ENCODE data around the gene TMEM156.
"Not testable (repeated sequence)": the region's sequence is repeated elsewhere in the genome, so short reads cannot be mapped to it uniquely, and the experiment has no call there.

TMEM156 gene

DNA sequence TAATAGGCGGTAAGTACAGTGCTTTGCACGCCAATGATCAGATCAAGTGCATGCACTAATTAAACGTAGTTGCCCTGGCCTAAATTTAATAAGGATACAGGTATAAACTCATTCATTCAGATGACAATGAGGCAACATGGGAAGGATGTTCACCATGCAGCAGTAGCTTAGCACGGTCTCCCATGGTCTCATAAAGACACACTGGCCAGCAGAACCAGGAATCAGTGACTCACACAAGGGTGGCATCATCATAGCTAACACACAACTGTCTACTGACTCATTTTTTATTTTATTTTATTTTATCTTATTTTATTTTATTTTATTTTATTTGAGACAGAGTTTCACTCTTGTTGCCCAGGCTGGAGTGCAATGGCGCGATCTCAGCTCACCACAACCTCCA, 42.7 kb downstream of the TMEM156 start:
- H3K4me3 ChIP-seq (ENCODE audit: low read length), result no peak overlapping the region
- H3K4me2 ChIP-seq (ENCODE audit: low read length), result no peak overlapping the region
- no peaks in the 10 kb centered on the region for H3K27me3 ChIP-seq (ENCODE audit: control insufficient read depth, insufficient read depth, low read length)
- H3K4me1 ChIP-seq (ENCODE audit: control insufficient read depth, insufficient read depth, low read length), result peaks cover 22% of the 10 kb centered on the region
- H3K36me3 ChIP-seq (ENCODE audit: insufficient read depth, low read length), result no peaks in the 10 kb centered on the region
- no peak overlapping the region for H3K9ac ChIP-seq (ENCODE audit: low read depth, low read length)
- H3K9me3 ChIP-seq (replicated peaks; ENCODE audit: low read length), result no peaks in the 10 kb centered on the region

DNA sequence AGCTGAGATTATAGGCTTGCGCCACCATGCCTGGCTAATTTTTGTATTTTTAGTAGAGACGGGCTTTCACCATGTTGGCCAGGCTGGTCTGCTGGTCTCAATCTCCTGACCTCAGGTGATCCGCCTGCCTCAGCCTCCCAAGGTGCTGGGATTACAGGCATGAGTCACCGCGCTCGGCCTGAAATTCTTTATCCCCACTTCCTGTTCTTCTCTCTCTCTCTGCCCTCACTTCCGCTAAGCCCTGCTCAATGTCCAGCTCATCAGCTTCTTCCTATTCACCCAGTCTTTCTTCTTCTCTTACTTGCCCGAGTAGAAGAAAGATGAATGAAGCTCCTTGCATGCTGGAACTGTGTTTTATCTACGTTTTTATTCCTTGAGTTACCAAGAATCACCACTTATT, 43.9 kb downstream of the TMEM156 start:
- H3K4me3 ChIP-seq (ENCODE audit: low read length); H3K27me3 ChIP-seq (ENCODE audit: control insufficient read depth, insufficient read depth, low read length); H3K36me3 ChIP-seq (ENCODE audit: insufficient read depth, low read length); H3K4me2 ChIP-seq (ENCODE audit: low read length); H3K9me3 ChIP-seq (replicated peaks; ENCODE audit: low read length); H3K9ac ChIP-seq (ENCODE audit: low read depth, low read length): not testable (repeated sequence)
- H3K4me1 ChIP-seq (ENCODE audit: control insufficient read depth, insufficient read depth, low read length), result peaks cover 31% of the 10 kb centered on the region

DNA sequence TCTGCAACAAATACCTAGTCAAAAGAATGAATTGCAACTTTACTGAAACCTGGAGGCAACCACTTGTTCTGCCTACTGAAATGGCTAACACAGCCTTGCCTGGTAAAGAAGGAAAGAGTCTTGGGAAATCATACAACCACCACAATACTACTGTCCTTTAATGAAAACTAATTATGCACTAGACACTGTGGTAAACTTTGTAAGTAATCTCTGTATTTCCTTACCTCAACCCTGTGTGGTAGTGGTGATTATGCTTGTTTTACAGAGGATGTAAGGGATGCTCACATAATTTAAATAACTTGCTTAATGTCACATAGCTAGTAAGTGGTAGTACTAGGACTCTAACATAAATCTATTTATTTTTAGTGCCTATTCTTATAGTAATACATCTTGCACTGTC, 44.7 kb downstream of the TMEM156 start:
- Histone ChIP-seq H3K36me3 (ENCODE audit: insufficient read depth, low read length) (no peaks in the 10 kb centered on the region), H3K4me3 (ENCODE audit: low read length) (no peak overlapping the region), H3K4me2 (ENCODE audit: low read length) (no peak overlapping the region), H3K4me1 (ENCODE audit: control insufficient read depth, insufficient read depth, low read length) (peaks cover 40% of the 10 kb centered on the region), H3K9ac (ENCODE audit: low read depth, low read length) (no peak overlapping the region), H3K27me3 (ENCODE audit: control insufficient read depth, insufficient read depth, low read length) (no peaks in the 10 kb centered on the region), H3K9me3 (replicated peaks; ENCODE audit: low read length) (no peaks in the 10 kb centered on the region)

DNA sequence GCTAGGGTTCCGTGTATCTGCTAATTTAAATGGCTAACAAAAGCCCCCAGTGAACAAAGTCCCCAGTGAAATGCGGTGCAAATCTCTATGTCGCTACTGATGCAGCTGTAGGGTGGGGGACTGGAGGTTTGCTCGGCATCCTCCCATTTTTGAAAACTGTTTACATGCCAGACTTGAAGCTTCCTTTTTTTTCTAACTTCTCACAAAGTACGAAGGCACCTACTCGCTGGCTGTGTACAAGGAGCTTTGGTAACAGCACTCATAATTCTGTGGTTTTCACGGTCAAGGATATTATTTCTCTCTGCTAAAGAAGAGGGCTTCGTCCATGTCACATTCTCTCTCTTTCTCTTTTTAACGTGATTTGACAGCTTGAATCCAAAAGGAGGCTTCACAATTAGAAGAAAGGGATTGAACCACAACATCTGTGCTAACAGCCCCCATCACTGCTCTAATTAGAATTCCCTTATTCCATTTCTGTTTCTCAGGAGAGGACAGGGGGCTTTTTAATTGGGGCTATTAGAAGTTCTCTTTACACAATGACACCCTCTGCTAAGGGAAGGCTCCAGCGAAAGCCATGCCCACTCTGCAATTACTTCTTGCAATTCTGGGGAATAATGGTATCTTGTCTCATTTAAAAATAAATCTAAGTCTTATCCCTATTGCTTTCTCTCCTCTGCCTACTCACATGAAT, 46.7 kb downstream of the TMEM156 start:
- Histone ChIP-seq H3K4me2 (ENCODE audit: low read length) (peak overlapping the region; percentile 68), H3K9ac (ENCODE audit: low read depth, low read length) (peak overlapping the region; percentile 10), H3K36me3 (ENCODE audit: insufficient read depth, low read length) (no peaks in the 10 kb centered on the region), H3K9me3 (replicated peaks; ENCODE audit: low read length) (no peaks in the 10 kb centered on the region), H3K4me1 (ENCODE audit: control insufficient read depth, insufficient read depth, low read length) (peaks cover 59% of the 10 kb centered on the region), H3K27me3 (ENCODE audit: control insufficient read depth, insufficient read depth, low read length) (no peaks in the 10 kb centered on the region), H3K4me3 (ENCODE audit: low read length) (peak overlapping the region; percentile 35)

DNA sequence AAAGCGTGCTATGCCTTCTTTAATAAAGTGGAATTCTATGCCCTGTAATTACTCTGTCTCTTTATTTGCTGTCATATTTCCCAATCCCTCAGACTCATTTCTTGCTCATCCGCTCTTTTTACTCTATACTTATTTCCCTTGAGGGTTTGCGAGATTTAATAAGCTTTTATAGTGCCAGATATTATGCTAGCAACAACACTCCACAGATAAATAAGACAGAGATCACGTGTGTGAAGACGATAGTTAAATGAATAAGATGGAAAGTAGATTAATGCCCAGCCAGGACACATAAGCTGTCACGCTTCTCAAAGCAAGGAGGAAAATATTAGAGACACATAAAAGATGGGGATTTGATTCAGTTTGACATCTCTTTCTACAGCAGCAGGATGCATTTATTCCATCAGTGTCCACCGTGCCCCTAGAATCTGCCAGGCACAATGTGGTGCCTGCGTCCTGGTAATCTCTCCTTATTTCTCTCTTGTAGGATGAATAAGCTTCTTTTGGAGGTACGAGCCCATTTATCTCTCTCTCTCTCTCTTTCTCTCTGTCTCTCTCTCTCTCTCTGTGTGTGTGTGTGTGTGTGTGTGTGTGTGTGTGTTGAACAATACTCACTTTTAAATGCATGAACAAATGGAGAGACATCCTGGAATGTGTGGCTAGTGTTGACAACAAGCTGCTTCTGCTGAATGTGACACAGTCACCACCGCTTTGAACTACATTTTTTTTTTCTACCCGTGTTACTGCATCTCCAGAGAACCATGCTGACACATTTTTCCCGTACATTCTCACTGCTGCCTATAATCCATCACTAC, 48.2 kb downstream of the TMEM156 start:
- peaks cover 55% of the 10 kb centered on the region for H3K4me1 ChIP-seq (ENCODE audit: control insufficient read depth, insufficient read depth, low read length)

DNA sequence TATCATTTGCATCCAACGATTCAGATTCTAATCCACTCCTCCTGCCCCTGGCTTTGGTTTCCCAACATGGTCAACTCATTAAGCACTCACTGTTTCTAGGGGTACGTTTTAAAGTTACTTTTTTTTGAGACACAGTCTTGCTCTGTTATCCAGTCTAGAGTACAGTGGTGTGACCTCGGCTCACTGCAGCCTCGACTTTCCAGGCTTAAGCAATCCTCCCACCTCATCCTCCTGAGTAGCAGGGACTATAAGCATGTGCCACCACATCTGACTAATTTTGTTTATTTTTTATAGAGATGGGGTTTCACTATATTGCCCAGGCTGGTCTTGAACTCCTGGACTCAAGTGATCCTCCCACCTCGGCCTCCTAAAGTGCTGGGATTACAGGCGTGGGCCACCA, 48.9 kb downstream of the TMEM156 start:
- Histone ChIP-seq H3K36me3 (ENCODE audit: insufficient read depth, low read length) (no peaks in the 10 kb centered on the region), H3K4me1 (ENCODE audit: control insufficient read depth, insufficient read depth, low read length) (peaks cover 55% of the 10 kb centered on the region), H3K4me3 (ENCODE audit: low read length) (no peak overlapping the region), H3K9ac (ENCODE audit: low read depth, low read length) (no peak overlapping the region), H3K4me2 (ENCODE audit: low read length) (peak overlapping the region; percentile 66), H3K9me3 (replicated peaks; ENCODE audit: low read length) (no peaks in the 10 kb centered on the region), H3K27me3 (ENCODE audit: control insufficient read depth, insufficient read depth, low read length) (no peaks in the 10 kb centered on the region)

More for the DNA sequence above, 48.2 kb downstream of the TMEM156 start:
- H3K4me2 ChIP-seq (ENCODE audit: low read length), result peak overlapping the region; percentile 66
- H3K9ac ChIP-seq (ENCODE audit: low read depth, low read length), result peak overlapping the region; percentile 38
- H3K36me3 ChIP-seq (ENCODE audit: insufficient read depth, low read length), result no peaks in the 10 kb centered on the region
- peak overlapping the region; percentile 45 for H3K4me3 ChIP-seq (ENCODE audit: low read length)
- H3K27me3 ChIP-seq (ENCODE audit: control insufficient read depth, insufficient read depth, low read length), result no peaks in the 10 kb centered on the region
- no peaks in the 10 kb centered on the region for H3K9me3 ChIP-seq (replicated peaks; ENCODE audit: low read length)

DNA sequence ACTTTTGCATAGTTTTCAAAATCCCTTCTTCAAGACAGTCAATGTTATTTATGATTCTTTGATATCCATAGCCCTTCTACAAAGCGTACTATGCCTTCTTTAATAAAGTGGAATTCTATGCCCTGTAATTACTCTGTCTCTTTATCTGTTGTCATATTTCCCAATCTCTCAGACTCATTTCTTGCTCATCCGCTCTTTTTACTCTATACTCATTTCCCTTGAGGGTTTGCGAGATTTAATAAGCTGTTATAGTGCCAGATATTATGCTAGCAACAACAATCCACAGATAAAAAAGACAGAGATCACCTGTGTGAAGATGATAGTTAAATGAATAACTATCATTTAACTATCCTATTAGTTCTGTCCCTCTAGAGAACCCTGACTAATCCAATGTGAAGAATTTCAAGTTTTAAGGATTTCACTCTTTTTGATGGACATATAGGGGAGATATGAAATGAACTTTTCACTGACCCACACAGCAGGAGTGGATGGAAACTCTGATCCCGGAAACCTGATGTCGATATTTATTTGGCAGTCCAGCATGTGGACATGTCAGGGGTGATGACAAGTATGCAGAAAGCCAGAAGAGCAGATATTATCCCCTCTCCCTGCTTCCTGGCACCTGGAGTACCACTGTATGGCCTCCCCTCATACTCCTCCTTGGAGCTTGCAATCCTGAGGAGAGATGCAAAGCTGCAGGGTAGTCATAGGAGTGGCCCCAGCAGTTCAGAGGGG, 49.7 kb downstream of the TMEM156 start:
- Histone ChIP-seq H3K4me2 (ENCODE audit: low read length) (peak overlapping the region; percentile 8), H3K4me1 (ENCODE audit: control insufficient read depth, insufficient read depth, low read length) (peaks cover 55% of the 10 kb centered on the region), H3K9me3 (replicated peaks; ENCODE audit: low read length) (no peaks in the 10 kb centered on the region), H3K27me3 (ENCODE audit: control insufficient read depth, insufficient read depth, low read length) (no peaks in the 10 kb centered on the region), H3K4me3 (ENCODE audit: low read length) (no peak overlapping the region), H3K36me3 (ENCODE audit: insufficient read depth, low read length) (no peaks in the 10 kb centered on the region), H3K9ac (ENCODE audit: low read depth, low read length) (no peak overlapping the region)

DNA sequence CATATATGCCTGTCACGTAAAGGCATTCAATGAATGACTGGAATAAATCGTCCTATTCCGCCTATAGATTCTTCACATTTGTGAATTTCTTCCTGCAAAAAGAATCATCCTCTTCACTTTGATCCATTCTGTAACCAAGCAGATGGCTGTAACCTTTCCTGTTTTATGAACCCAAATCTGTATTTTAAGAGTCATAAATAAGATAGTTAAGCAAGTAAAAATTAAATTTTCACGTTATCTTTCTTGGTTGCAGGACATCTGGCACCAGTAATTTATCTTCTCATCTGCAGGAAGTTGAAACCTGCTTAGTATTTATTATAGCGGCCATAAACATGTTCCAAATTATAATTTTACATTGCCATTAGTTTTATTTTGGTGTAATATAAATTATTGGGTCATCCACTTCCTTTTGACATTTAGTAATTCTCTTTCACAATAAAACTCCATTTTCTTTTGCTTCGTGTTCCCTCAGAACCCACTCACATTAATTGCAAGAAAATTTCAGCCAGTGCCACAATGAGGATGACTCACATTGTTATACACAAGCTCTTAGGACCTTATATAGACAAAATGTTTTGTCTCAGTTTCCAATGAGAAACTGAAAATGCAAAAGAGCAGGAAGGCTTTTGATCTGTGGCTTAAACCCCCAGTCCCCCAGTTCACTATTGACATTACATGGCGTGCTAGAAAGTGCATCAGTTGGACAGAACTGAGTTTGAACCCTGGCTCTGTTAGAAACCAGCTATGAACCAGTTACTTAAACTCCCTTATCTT, 51.1 kb downstream of the TMEM156 start:
- H3K27me3 ChIP-seq (ENCODE audit: control insufficient read depth, insufficient read depth, low read length), result no peaks in the 10 kb centered on the region
- no peak overlapping the region for H3K9ac ChIP-seq (ENCODE audit: low read depth, low read length)
- H3K36me3 ChIP-seq (ENCODE audit: insufficient read depth, low read length), result no peaks in the 10 kb centered on the region
- H3K4me1 ChIP-seq (ENCODE audit: control insufficient read depth, insufficient read depth, low read length), result peaks cover 53% of the 10 kb centered on the region
- no peaks in the 10 kb centered on the region for H3K9me3 ChIP-seq (replicated peaks; ENCODE audit: low read length)
- H3K4me2 ChIP-seq (ENCODE audit: low read length), result no peak overlapping the region
- H3K4me3 ChIP-seq (ENCODE audit: low read length), result no peak overlapping the region

DNA sequence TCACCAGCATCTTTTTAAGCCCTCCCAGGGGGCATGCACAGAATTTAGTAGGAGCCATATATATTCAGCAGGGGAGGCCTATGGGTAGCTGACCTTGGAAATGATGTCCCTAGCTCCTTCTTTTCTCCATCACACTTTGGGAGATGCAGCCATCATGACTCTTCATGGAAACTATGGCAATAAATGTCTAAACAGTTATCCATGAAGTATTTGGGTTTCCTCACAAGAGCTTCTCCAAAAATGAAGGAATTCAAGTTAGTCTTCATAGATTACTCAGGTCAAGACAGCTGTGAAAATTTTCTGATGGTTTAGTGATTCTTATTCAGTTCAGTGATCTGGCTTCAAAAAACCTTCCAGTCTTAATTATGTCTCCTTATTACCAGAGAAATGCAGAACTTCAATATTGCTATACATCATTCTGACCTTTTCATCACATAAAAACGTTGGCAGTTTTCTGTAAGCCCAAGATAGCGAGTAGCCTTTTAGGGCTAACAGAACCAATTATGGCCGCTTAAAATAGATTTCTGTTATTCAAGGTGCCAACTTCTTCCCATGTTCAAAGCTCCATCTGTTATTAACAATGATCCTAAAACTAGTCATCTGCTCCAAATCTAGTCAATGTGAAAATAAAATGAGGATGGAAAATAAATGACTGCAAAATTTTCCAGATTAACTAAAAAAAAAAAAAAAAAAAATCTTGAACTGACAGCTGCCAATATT, 52.5 kb downstream of the TMEM156 start:
- Histone ChIP-seq H3K27me3 (ENCODE audit: control insufficient read depth, insufficient read depth, low read length) (no peaks in the 10 kb centered on the region), H3K4me3 (ENCODE audit: low read length) (no peak overlapping the region), H3K9ac (ENCODE audit: low read depth, low read length) (no peak overlapping the region), H3K4me2 (ENCODE audit: low read length) (no peak overlapping the region), H3K9me3 (replicated peaks; ENCODE audit: low read length) (no peaks in the 10 kb centered on the region), H3K4me1 (ENCODE audit: control insufficient read depth, insufficient read depth, low read length) (peaks cover 39% of the 10 kb centered on the region), H3K36me3 (ENCODE audit: insufficient read depth, low read length) (no peaks in the 10 kb centered on the region)

DNA sequence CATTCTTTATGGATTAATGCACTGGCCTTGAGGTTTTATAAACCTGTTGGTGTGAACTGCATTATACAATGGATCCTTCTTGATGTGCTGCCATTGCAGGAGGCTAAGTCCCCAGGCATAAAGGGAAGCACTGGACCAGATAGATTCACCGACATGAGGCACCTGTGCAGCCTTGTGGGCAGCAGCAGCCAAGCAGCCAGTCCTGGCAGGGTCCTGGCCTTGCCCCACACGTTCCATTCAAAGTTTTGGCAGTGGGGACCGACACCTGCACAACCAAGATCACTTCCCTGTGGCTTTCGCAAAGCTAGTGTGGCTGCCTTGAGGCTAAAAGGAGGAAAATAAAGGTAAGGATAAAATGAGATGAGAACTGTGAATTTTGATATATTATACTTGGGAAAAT, 53.1 kb downstream of the TMEM156 start:
- Histone ChIP-seq H3K9ac (ENCODE audit: low read depth, low read length) (no peak overlapping the region), H3K9me3 (replicated peaks; ENCODE audit: low read length) (no peaks in the 10 kb centered on the region), H3K36me3 (ENCODE audit: insufficient read depth, low read length) (no peaks in the 10 kb centered on the region), H3K4me1 (ENCODE audit: control insufficient read depth, insufficient read depth, low read length) (peaks cover 33% of the 10 kb centered on the region), H3K4me3 (ENCODE audit: low read length) (no peak overlapping the region), H3K4me2 (ENCODE audit: low read length) (no peak overlapping the region), H3K27me3 (ENCODE audit: control insufficient read depth, insufficient read depth, low read length) (no peaks in the 10 kb centered on the region)
